Measurements from ENCODE around the gene SYK.

SYK gene

DNA sequence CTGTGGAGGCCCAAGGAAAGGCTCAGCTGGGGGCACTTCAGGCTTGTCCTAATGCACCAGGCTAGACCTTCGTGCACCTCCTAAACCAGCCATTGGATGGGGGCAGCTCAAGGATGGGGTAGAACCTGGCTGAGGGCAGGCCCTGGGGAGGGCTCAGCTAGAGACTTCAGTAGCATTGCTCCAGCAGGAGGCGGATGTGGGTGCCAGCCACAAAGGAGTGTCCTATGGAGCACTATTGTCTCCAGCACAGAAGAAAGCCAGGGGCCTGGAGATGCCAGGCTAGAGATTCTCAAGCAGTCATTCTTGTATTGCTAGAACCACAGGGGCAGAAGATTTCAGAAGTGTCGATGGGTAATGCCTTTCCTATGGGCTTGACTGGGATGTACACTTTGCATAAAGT is 131.8 kb downstream of the SYK start:
- TF ChIP-seq, protein P1, sequence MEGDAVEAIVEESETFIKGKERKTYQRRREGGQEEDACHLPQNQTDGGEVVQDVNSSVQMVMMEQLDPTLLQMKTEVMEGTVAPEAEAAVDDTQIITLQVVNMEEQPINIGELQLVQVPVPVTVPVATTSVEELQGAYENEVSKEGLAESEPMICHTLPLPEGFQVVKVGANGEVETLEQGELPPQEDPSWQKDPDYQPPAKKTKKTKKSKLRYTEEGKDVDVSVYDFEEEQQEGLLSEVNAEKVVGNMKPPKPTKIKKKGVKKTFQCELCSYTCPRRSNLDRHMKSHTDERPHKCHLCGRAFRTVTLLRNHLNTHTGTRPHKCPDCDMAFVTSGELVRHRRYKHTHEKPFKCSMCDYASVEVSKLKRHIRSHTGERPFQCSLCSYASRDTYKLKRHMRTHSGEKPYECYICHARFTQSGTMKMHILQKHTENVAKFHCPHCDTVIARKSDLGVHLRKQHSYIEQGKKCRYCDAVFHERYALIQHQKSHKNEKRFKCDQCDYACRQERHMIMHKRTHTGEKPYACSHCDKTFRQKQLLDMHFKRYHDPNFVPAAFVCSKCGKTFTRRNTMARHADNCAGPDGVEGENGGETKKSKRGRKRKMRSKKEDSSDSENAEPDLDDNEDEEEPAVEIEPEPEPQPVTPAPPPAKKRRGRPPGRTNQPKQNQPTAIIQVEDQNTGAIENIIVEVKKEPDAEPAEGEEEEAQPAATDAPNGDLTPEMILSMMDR (IDR thresholded peaks at IDR 0.05) = no peak
- Histone ChIP-seq H3K27me3 (ENCODE audit: control insufficient read depth, insufficient read depth, low read length) (no peaks in the 10 kb centered on the region), H3K27ac (no peak overlapping the region), H3K9ac (no peak overlapping the region), H3K36me3 (ENCODE audit: control insufficient read depth, insufficient read depth, low read length) (no peaks in the 10 kb centered on the region), H3K4me2 (ENCODE audit: low read length) (no peak overlapping the region), H3K4me1 (no peaks in the 10 kb centered on the region), H3K4me3 (ENCODE audit: low read depth, low read length) (no peak overlapping the region), H2AFZ (no peak overlapping the region), H3K79me2 (no peaks in the 10 kb centered on the region), H3K9me3 (ENCODE audit: control insufficient read depth, low read length) (no peaks in the 10 kb centered on the region)

DNA sequence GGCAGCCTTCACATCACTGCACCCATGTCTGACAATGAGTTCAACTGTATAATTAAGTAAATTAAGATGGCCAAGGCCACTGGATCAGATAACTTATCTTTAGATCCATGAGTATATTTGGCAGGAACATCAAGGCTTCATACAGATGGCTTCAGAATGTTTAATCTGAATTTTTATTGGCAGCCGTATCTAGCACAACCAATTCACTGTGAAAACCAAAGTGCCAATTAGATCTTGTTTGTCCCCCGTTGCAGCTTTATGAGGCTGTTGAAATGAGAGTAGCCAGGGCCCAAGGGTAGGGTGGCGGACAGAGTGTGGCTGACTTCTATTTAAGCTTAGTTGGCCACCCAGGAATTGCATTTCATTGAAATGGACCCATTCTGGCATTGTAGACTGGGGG is 137.7 kb downstream of the SYK start:
- Histone ChIP-seq H3K9me3 (ENCODE audit: control insufficient read depth, low read length) (no peaks in the 10 kb centered on the region), H3K27ac (no peak overlapping the region), H3K4me2 (ENCODE audit: low read length) (no peak overlapping the region), H3K4me3 (ENCODE audit: low read depth, low read length) (no peak overlapping the region), H3K36me3 (ENCODE audit: control insufficient read depth, insufficient read depth, low read length) (no peaks in the 10 kb centered on the region), H3K9ac (no peak overlapping the region), H3K4me1 (no peaks in the 10 kb centered on the region), H3K27me3 (ENCODE audit: control insufficient read depth, insufficient read depth, low read length) (no peaks in the 10 kb centered on the region), H2AFZ (no peak overlapping the region), H3K79me2 (no peaks in the 10 kb centered on the region)
- TF ChIP-seq, protein P1 (IDR thresholded peaks at IDR 0.05) = no peak

DNA sequence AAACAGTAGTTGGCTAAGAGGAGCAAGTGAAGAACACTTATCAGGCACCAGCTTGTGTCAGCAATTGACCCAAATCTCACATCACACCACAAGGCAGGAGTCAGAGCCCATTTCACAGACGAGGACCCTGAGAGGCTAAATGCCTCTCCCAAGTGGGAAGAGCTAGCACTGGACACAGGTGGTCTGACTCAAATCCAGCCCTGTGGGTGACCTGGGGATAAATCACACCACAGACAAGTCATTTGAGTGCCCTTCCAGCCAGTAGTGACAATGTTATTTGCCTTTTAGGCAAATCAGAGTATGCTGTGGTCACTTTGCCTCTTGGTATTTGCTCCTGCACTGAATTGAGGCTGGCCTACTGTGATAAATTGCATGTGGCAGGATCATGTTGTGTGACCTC is 138.7 kb downstream of the SYK start:
- no peak overlapping the region for H3K4me3 ChIP-seq (ENCODE audit: low read depth, low read length)
- no peaks in the 10 kb centered on the region for H3K4me1 ChIP-seq
- TF ChIP-seq, protein P1 (IDR thresholded peaks at IDR 0.05) = no peak
- no peak overlapping the region for H2AFZ ChIP-seq
- H3K9me3 ChIP-seq (ENCODE audit: control insufficient read depth, low read length) = no peaks in the 10 kb centered on the region
- no peaks in the 10 kb centered on the region for H3K27me3 ChIP-seq (ENCODE audit: control insufficient read depth, insufficient read depth, low read length)
- no peak overlapping the region for H3K4me2 ChIP-seq (ENCODE audit: low read length)
- H3K36me3 ChIP-seq (ENCODE audit: control insufficient read depth, insufficient read depth, low read length) = no peaks in the 10 kb centered on the region
- H3K79me2 ChIP-seq = no peaks in the 10 kb centered on the region
- no peak overlapping the region for H3K9ac ChIP-seq
- no peak overlapping the region for H3K27ac ChIP-seq

DNA sequence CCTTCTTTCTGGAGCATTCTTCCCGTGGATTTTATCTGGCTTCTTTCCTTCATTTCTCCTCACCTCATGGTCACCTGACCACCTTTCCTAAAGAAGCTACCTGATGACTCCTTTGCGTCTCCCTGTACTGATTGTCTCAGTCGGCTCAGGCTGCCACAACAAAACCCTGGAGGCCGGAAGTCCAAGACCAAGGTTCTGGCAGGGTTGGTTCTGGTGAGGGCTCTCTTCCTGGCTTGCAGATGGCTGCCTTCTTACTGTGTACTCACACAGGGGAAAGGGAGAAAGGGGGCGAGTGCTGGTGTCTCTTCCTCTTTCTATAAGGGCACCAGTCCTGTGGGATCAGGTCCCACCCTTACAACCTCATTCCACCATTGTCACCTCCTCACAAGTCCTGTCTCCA is 140.0 kb downstream of the SYK start:
- H3K79me2 ChIP-seq = no peaks in the 10 kb centered on the region
- H3K27me3 ChIP-seq (ENCODE audit: control insufficient read depth, insufficient read depth, low read length) = no peaks in the 10 kb centered on the region
- H3K9me3 ChIP-seq (ENCODE audit: control insufficient read depth, low read length) = no peaks in the 10 kb centered on the region
- H3K4me2 ChIP-seq (ENCODE audit: low read length) = no peak overlapping the region
- no peaks in the 10 kb centered on the region for H3K36me3 ChIP-seq (ENCODE audit: control insufficient read depth, insufficient read depth, low read length)
- no peaks in the 10 kb centered on the region for H3K4me1 ChIP-seq
- H3K9ac ChIP-seq = no peak overlapping the region
- no peak overlapping the region for H3K27ac ChIP-seq
- no peak overlapping the region for H3K4me3 ChIP-seq (ENCODE audit: low read depth, low read length)
- TF ChIP-seq, protein P1 (IDR thresholded peaks at IDR 0.05) = no peak
- no peak overlapping the region for H2AFZ ChIP-seq

DNA sequence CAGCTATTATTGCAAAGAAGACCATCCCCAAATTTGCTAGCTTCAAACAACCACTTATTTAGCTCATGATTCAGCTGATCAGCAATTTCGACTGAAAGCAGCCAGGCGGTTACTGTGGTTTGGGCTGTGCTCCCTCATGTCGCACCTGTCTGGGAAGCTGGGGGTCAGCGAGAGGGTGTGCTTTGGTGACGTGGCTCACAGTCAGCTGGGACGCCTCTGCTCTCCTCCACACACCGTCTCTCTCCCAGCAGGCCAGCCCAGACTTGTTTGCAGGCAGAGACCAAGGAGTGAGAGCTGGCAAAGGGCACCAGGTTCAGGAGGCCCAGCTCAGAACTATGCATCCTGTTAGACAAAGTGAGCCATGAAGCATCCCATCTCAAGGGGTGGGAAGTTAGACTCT is 140.9 kb downstream of the SYK start:
- H3K4me2 ChIP-seq (ENCODE audit: low read length) = no peak overlapping the region
- no peak overlapping the region for H3K4me3 ChIP-seq (ENCODE audit: low read depth, low read length)
- H3K79me2 ChIP-seq = no peaks in the 10 kb centered on the region
- no peaks in the 10 kb centered on the region for H3K4me1 ChIP-seq
- no peaks in the 10 kb centered on the region for H3K9me3 ChIP-seq (ENCODE audit: control insufficient read depth, low read length)
- no peak overlapping the region for H2AFZ ChIP-seq
- no peaks in the 10 kb centered on the region for H3K27me3 ChIP-seq (ENCODE audit: control insufficient read depth, insufficient read depth, low read length)
- no peak overlapping the region for H3K27ac ChIP-seq
- TF ChIP-seq, protein P1 (IDR thresholded peaks at IDR 0.05) = no peak
- no peak overlapping the region for H3K9ac ChIP-seq
- no peaks in the 10 kb centered on the region for H3K36me3 ChIP-seq (ENCODE audit: control insufficient read depth, insufficient read depth, low read length)

Data from parathyroid adenoma (tissue), 2 donors.